Measurements from ENCODE around the gene USP15.

The USP15 gene

GRCh38 chr12:62370189-62370588 lies 110.0 kb downstream of the USP15 start:
- no peak for DNase-seq

GRCh38 chr12:62371661-62372060 lies 111.5 kb downstream of the USP15 start:
- DNase-seq, result no peak

GRCh38 chr12:62372134-62372533 lies 111.9 kb downstream of the USP15 start:
- DNase-seq, result no peak

- no peak for DNase-seq
Measured at GRCh38 chr12:62372825-62373224, 112.6 kb downstream of the USP15 start.

GRCh38 chr12:62375603-62376002 lies 115.4 kb downstream of the USP15 start:
- DNase-seq, result no peak

- no peak for DNase-seq
Measured at GRCh38 chr12:62379026-62379722, 119.0 kb downstream of the USP15 start.

GRCh38 chr12:62379723-62380045 lies 119.5 kb downstream of the USP15 start:
- no peak for DNase-seq

GRCh38 chr12:62382526-62382925 lies 122.3 kb downstream of the USP15 start:
- DNase-seq, result no peak

- no peak for DNase-seq
Measured at GRCh38 chr12:62396750-62397149, 136.5 kb downstream of the USP15 start.

GRCh38 chr12:62400135-62400534 lies 139.9 kb downstream of the USP15 start:
- DNase-seq, result no peak

- no peak for DNase-seq
Measured at GRCh38 chr12:62401631-62402030, 141.4 kb downstream of the USP15 start.

- no peak for DNase-seq
Measured at GRCh38 chr12:62403031-62403430, 142.8 kb downstream of the USP15 start.

- no peak for DNase-seq
Measured at GRCh38 chr12:62407587-62407986, 147.4 kb downstream of the USP15 start.

GRCh38 chr12:62409068-62409467 lies 148.9 kb downstream of the USP15 start:
- no peak for DNase-seq

- no peak for DNase-seq
Measured at GRCh38 chr12:62414180-62414579, 154.0 kb downstream of the USP15 start.

GRCh38 chr12:62426089-62426488 lies 165.9 kb downstream of the USP15 start:
- DNase-seq, result no peak

- DNase-seq, result no peak
Measured at GRCh38 chr12:62429457-62429856, 169.3 kb downstream of the USP15 start.

GRCh38 chr12:62434494-62435302 lies 174.5 kb downstream of the USP15 start:
- DNase-seq, result peak; percentile 19

- peak; percentile 66 for DNase-seq
Measured at GRCh38 chr12:62435303-62436163, 175.3 kb downstream of the USP15 start.

GRCh38 chr12:62436164-62436503 lies 175.9 kb downstream of the USP15 start:
- DNase-seq, result no peak

GRCh38 chr12:62438098-62438692 lies 178.0 kb downstream of the USP15 start:
- peak; percentile 17 for DNase-seq

- no peak for DNase-seq
Measured at GRCh38 chr12:62446754-62447452, 186.7 kb downstream of the USP15 start.
